Memory B cell (primary cell): Measurements from ENCODE around the gene EFNA5.
"Not testable (repeated sequence)": the region's sequence is repeated elsewhere in the genome, so short reads cannot be mapped to it uniquely, and the experiment has no call there.

Source experiments
- ATAC-seq: fragments of 150-1000 bp; cut with Tn5 transposase; 2 replicates; pipeline ENCODE4 v1.10.0; 2021; ENCODE audit warnings: low read depth, mild to moderate bottlenecking, moderate library complexity
- DNase-seq, 2 donors: peaks; one replicate each; pipeline ENCODE4 v3.0.0; 2022; ENCODE audit warnings: low spot score in 2 of 2
- H3K27ac Mint-ChIP-seq: one replicate; pipeline ENCODE4 v1.8.0; 2022; ENCODE audit warnings: mild to moderate bottlenecking, moderate library complexity, mixed read lengths
- H3K27me3 Mint-ChIP-seq: one replicate; pipeline ENCODE4 v1.8.0; 2022; ENCODE audit warnings: mixed read lengths
- H3K36me3 Mint-ChIP-seq: one replicate; pipeline ENCODE4 v1.8.0; 2022; ENCODE audit warnings: mild to moderate bottlenecking, mixed read lengths
- H3K4me1 Mint-ChIP-seq: one replicate; pipeline ENCODE4 v1.8.0; 2022; ENCODE audit warnings: mixed read lengths
- H3K4me3 Mint-ChIP-seq: one replicate; pipeline ENCODE4 v1.8.0; 2022; ENCODE audit warnings: mild to moderate bottlenecking, moderate library complexity, mixed read lengths
- H3K9me3 Mint-ChIP-seq: one replicate; pipeline ENCODE4 v1.8.0; 2022; ENCODE audit warnings: mixed read lengths

The EFNA5 gene

DNA sequence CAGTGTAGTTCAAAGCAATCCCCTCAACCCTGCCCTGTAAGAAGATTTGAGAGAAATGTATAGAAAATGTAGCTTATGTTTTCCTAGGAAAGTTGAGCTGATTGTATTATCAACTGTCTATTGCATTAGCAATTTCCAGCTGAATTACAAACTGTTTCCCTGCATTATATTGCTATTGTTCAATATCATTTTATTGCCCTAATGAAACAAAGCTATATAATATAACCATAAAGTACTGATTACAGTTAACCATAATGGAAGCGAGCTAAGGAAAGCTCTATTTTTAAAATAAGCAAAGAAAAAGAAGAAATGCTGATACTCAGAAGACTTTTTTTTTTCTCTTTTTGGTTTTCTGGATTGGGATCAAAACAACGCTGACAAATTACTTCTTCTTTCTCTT lies 228.3 kb downstream of the EFNA5 start:
- Mint-ChIP-seq H3K36me3 (no peaks in the 10 kb centered on the region), H3K27ac (no peak overlapping the region), H3K4me1 (no peaks in the 10 kb centered on the region), H3K27me3 (peaks cover 2% of the 10 kb centered on the region), H3K9me3 (peaks cover 3% of the 10 kb centered on the region), H3K4me3 (no peak overlapping the region)
- no peak for DNase-seq
- ATAC-seq = no peak

DNA sequence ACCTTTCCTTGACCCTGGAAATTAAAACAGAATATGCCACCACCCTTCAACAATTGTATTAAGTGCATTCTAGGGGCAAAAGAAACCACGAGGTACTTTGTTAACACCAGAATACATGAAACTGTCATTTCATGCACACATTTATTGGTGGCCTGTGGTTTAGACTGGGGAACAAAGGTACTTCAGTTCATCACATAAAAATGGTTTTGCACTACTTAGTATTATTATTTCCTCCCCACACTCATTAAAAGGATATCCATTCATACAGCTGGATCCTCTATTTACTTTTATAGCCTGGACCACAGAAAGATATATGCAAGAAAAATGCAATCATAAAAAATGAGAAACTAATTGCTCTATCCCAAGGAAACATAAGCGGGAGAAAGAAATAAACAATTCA lies 230.9 kb downstream of the EFNA5 start:
- DNase-seq = no peak
- no peaks in the 10 kb centered on the region for H3K36me3 Mint-ChIP-seq
- no peaks in the 10 kb centered on the region for H3K4me1 Mint-ChIP-seq
- no peak overlapping the region for H3K4me3 Mint-ChIP-seq
- peaks cover 2% of the 10 kb centered on the region for H3K27me3 Mint-ChIP-seq
- no peak overlapping the region for H3K27ac Mint-ChIP-seq
- ATAC-seq = no peak
- peaks cover 4% of the 10 kb centered on the region for H3K9me3 Mint-ChIP-seq

DNA sequence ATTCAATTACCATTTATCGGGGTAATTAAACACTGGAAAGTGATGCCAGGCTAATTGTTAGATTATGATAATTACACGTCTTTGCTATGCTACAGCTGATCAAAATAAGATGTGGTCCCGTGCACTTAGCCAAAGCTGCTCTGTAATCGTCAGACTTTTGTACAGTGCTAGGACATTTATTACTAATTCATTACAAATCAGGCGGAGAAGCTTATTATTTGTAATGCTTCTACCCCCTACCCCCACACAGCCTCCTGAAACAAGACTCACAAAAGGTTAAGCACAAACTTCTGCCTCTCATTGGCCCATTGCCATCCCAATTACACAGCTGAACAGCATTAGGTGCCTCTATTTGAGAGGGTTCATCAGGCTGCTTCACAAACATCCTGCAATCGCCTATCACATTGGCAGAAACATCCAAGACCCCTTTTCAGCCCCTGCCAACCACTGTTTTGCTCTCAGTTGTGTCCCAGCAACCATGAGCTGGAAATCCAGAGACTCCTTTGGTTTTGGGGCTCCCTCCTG lies 232.7 kb downstream of the EFNA5 start:
- Mint-ChIP-seq H3K4me1 (no peaks in the 10 kb centered on the region), H3K4me3 (no peak overlapping the region), H3K36me3 (no peaks in the 10 kb centered on the region), H3K27me3 (peaks cover 2% of the 10 kb centered on the region), H3K27ac (no peak overlapping the region), H3K9me3 (peaks cover 4% of the 10 kb centered on the region)
- DNase-seq (no peak), ATAC-seq (no peak)

DNA sequence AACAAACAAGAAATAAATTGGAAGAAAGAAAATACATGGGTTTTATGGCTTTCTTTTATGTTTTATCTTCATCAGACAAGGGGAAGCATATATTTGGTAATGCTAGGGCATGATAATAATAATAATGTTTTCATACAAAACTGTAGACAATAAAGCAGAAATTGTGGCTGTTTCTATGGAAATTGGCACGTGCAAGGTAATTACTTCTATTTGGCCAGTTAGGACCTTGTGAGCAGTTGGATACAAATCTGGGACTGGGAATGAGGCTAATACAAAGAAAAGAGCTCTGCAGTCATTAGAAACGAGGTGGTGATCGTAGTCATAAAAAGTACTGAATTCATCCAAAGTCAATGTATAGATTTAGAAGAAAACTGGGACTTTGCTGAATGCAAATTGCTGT lies 233.6 kb downstream of the EFNA5 start:
- H3K27ac Mint-ChIP-seq = no peak overlapping the region
- H3K9me3 Mint-ChIP-seq = peaks cover 4% of the 10 kb centered on the region
- H3K36me3 Mint-ChIP-seq = no peaks in the 10 kb centered on the region
- peaks cover 2% of the 10 kb centered on the region for H3K27me3 Mint-ChIP-seq
- no peak overlapping the region for H3K4me3 Mint-ChIP-seq
- ATAC-seq (no peak), DNase-seq (no peak)
- no peaks in the 10 kb centered on the region for H3K4me1 Mint-ChIP-seq

DNA sequence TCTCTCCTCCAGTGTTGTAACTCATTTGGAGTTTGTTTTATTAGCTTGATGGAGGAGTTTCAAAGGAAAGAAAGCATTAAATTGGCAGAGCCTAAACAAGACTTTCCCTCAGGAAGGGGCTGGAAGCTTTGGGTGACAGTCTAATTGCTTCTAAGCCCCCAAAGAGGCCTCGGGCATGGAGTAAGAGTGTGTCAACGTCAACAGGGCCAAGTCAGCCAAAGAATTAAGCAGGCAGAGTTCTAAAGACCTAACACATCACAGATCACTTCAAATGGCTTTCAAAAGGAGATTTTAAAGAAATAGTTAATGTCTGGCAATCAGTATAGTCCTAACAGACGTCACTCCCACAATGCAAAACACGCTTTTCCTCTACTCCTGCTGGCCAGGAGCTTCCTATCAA lies 234.5 kb downstream of the EFNA5 start:
- peaks cover 4% of the 10 kb centered on the region for H3K9me3 Mint-ChIP-seq
- H3K36me3 Mint-ChIP-seq = no peaks in the 10 kb centered on the region
- no peak for ATAC-seq
- no peaks in the 10 kb centered on the region for H3K4me1 Mint-ChIP-seq
- no peak for DNase-seq
- H3K4me3 Mint-ChIP-seq = no peak overlapping the region
- H3K27ac Mint-ChIP-seq = no peak overlapping the region
- H3K27me3 Mint-ChIP-seq = peaks cover 2% of the 10 kb centered on the region

DNA sequence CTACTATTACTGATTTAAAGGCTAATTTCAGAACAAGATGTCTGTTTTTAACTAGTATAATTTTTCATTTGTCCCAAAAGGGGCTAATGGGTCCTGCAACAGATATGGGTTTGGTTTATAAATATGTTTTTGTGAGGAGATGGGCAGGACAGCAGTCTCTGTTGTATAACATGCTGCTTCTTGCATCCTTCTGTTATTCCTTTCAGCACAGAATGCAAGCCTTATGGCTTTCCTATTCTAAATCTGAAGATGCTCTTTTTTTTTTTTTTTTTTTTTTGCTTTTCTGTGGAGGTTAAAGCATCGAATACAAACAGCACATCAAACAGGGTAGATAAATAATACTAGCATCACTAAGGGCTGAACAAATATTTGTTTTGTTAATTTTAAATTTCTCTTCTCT lies 235.7 kb downstream of the EFNA5 start:
- DNase-seq (no peak), ATAC-seq (no peak)
- Mint-ChIP-seq H3K4me1 (peaks cover 2% of the 10 kb centered on the region), H3K4me3 (no peak overlapping the region), H3K27me3 (peaks cover 1% of the 10 kb centered on the region), H3K9me3 (peaks cover 4% of the 10 kb centered on the region), H3K27ac (no peak overlapping the region), H3K36me3 (no peaks in the 10 kb centered on the region)

DNA sequence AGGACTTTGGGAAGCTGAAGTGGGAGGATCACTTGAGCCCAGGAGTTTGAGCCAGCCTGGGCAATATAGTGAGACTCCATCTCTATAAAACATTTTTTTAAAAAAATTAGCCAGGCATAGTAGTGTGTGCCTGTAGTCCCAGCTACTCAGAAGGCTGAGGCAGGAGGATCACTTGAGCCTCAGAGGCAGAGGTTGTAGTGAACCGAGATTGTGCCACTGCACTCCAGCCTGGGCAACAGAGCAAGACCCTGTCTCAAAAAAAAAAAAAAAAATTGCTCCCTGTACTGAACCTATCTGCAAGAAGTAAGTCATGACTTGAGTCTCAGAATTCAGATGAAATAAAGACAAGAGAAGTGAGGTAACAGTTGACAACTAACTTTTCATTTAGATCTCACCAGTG lies 237.1 kb downstream of the EFNA5 start:
- H3K36me3 Mint-ChIP-seq, H3K4me1 Mint-ChIP-seq, H3K9me3 Mint-ChIP-seq, H3K4me3 Mint-ChIP-seq, ATAC-seq, H3K27ac Mint-ChIP-seq, H3K27me3 Mint-ChIP-seq, DNase-seq: not testable (repeated sequence)

GRCh38 chr5:107431998-107432397 lies 238.7 kb downstream of the EFNA5 start:
- H3K4me3 Mint-ChIP-seq = no peak overlapping the region
- no peak for DNase-seq
- ATAC-seq = no peak
- no peaks in the 10 kb centered on the region for H3K36me3 Mint-ChIP-seq
- peaks cover 2% of the 10 kb centered on the region for H3K27me3 Mint-ChIP-seq
- H3K9me3 Mint-ChIP-seq = no peaks in the 10 kb centered on the region
- peaks cover 4% of the 10 kb centered on the region for H3K4me1 Mint-ChIP-seq
- H3K27ac Mint-ChIP-seq = no peak overlapping the region

DNA sequence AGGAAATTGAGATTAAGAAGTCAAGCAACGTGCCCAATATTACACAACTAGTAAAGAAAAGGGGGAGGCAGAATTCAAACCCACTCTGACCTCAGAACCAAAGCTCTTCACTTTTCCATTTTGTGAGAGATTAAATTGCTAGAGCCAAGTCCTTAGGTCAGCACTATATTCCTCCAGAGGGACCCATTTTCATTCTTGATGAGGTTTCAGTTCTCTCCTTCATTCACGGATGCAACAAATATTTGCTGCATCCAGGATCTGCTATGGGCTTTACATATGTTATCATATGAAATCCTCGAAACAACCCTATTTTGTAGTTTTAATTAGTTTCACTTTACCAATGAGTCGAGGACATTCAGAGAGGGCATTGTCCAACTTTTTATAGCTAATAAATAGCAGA lies 239.2 kb downstream of the EFNA5 start:
- H3K27me3 Mint-ChIP-seq = peaks cover 3% of the 10 kb centered on the region
- no peaks in the 10 kb centered on the region for H3K9me3 Mint-ChIP-seq
- DNase-seq (no peak), ATAC-seq (no peak)
- no peak overlapping the region for H3K4me3 Mint-ChIP-seq
- H3K36me3 Mint-ChIP-seq = no peaks in the 10 kb centered on the region
- H3K4me1 Mint-ChIP-seq = peaks cover 4% of the 10 kb centered on the region
- H3K27ac Mint-ChIP-seq = no peak overlapping the region

- H3K36me3 Mint-ChIP-seq = no peaks in the 10 kb centered on the region
- H3K27me3 Mint-ChIP-seq = peaks cover 3% of the 10 kb centered on the region
- H3K4me3 Mint-ChIP-seq = no peak overlapping the region
- no peaks in the 10 kb centered on the region for H3K9me3 Mint-ChIP-seq
- no peak overlapping the region for H3K27ac Mint-ChIP-seq
- ATAC-seq = no peak
- H3K4me1 Mint-ChIP-seq = peaks cover 4% of the 10 kb centered on the region
- no peak for DNase-seq
Observed at GRCh38 chr5:107430071-107430625, 240.6 kb downstream of the EFNA5 start.

DNA sequence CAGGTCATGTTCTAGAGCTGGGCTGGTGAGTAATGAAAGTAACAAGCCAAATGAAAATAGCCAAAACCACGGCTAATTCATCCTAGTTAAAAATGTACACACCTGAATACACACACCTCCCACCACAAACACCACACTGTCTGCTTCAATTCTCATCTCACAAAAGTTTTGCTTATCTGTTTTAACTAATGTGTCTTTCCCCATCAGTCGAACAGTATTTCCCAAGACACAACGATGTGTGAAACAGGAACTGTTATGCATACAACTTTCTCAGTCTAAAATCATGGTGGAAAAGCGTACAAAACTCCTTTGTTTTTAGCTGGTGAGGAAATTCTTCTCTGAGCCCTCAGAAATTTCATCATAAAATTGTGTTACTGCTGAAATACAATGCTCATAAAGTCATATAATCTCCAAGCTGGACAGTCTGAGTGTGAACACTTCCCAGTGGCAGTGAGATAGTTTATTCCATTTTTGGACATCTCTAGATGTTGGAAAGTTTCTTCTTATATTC lies 242.4 kb downstream of the EFNA5 start:
- no peak overlapping the region for H3K27ac Mint-ChIP-seq
- no peak for ATAC-seq
- DNase-seq = no peak
- H3K9me3 Mint-ChIP-seq = no peaks in the 10 kb centered on the region
- H3K27me3 Mint-ChIP-seq = peaks cover 3% of the 10 kb centered on the region
- peaks cover 4% of the 10 kb centered on the region for H3K4me1 Mint-ChIP-seq
- H3K4me3 Mint-ChIP-seq = no peak overlapping the region
- H3K36me3 Mint-ChIP-seq = no peaks in the 10 kb centered on the region

GRCh38 chr5:107426872-107427271 lies 243.9 kb downstream of the EFNA5 start:
- Mint-ChIP-seq H3K9me3 (no peaks in the 10 kb centered on the region), H3K27me3 (peaks cover 3% of the 10 kb centered on the region), H3K4me1 (peaks cover 4% of the 10 kb centered on the region), H3K4me3 (no peak overlapping the region), H3K36me3 (no peaks in the 10 kb centered on the region), H3K27ac (no peak overlapping the region)
- no peak for DNase-seq
- no peak for ATAC-seq

- Mint-ChIP-seq H3K27ac (no peak overlapping the region), H3K27me3 (peaks cover 3% of the 10 kb centered on the region), H3K36me3 (no peaks in the 10 kb centered on the region), H3K9me3 (no peaks in the 10 kb centered on the region), H3K4me3 (no peak overlapping the region), H3K4me1 (peaks cover 4% of the 10 kb centered on the region)
- DNase-seq (no peak), ATAC-seq (no peak)
Observed at GRCh38 chr5:107426209-107426608, 244.5 kb downstream of the EFNA5 start.

DNA sequence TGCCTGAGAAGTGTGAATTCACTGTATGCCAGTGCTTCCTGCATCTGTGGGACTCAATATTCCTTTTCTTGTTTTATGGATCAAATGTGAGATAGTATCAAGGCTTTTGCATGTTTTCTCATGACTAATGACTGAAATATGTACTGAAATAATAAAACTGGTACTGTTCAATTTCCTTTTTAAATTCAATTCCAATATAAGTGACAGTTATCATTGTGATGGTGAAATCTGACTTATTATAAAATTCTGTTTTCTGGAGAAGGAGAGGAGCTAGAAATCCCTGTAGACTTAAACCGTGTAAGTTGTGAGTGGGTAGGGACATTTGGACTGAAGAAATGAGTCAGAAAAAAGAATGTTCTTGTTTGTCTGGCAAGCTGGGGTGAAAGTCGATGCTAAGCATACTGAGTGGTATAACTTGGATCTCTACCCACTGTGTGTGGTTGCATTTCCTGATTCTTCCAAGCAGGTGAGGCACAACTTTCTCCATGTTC lies 245.2 kb downstream of the EFNA5 start:
- Mint-ChIP-seq H3K9me3 (no peaks in the 10 kb centered on the region), H3K36me3 (no peaks in the 10 kb centered on the region), H3K4me1 (peaks cover 4% of the 10 kb centered on the region), H3K27ac (no peak overlapping the region), H3K4me3 (no peak overlapping the region), H3K27me3 (peaks cover 3% of the 10 kb centered on the region)
- ATAC-seq (no peak), DNase-seq (no peak)

- DNase-seq (no peak), ATAC-seq (no peak)
- Mint-ChIP-seq H3K27ac (no peak overlapping the region), H3K36me3 (no peaks in the 10 kb centered on the region), H3K4me3 (no peak overlapping the region), H3K4me1 (peaks cover 2% of the 10 kb centered on the region), H3K27me3 (peaks cover 2% of the 10 kb centered on the region), H3K9me3 (no peaks in the 10 kb centered on the region)
Observed at GRCh38 chr5:107424491-107424890, 246.2 kb downstream of the EFNA5 start.
